ENCODE measurements around the gene FNDC3B. TPM values are rescaled to one million over a fixed set of nuclear protein-coding genes. Genes with fewer than 3 reads are reported as not detected.

FNDC3B gene
- total RNA-seq, 1 donor from 2014 or later, result 54.9 TPM

- Histone ChIP-seq H3K9me3 (no peaks in the 10 kb centered on the region), H3K4me3 (no peak overlapping the region), H3K36me3 (peaks cover 13 to 38% of the 10 kb centered on the region in 2 donors), H3K27ac (no peak overlapping the region), H3K27me3 (no peaks in the 10 kb centered on the region), H3K4me1 (peaks cover 0 to 5% of the 10 kb centered on the region in 2 donors)
- no peak for TF ChIP-seq CTCF (IDR thresholded peaks at IDR 0.05)
- no peak for DNase-seq (ENCODE audit: low spot score in 2 of 2)
- intact Hi-C loops (cut with DNase I), result no loop called here
Observed at GRCh38 chr3:172296975-172297332, 257.6 kb downstream of the FNDC3B start.

- no peak overlapping the region for H3K4me3 ChIP-seq
- peaks cover 13 to 38% of the 10 kb centered on the region in 2 donors for H3K36me3 ChIP-seq
- intact Hi-C loops (cut with DNase I), result no loop called here
- H3K4me1 ChIP-seq, result peaks cover 0 to 6% of the 10 kb centered on the region in 2 donors
- TF ChIP-seq CTCF (IDR thresholded peaks at IDR 0.05), result no peak
- no peaks in the 10 kb centered on the region for H3K27me3 ChIP-seq
- H3K9me3 ChIP-seq, result no peaks in the 10 kb centered on the region
- no peak for DNase-seq (ENCODE audit: low spot score in 2 of 2)
- H3K27ac ChIP-seq, result no peak overlapping the region
Observed at GRCh38 chr3:172298247-172298646, 258.9 kb downstream of the FNDC3B start.

GRCh38 chr3:172300187-172300586 is 260.8 kb downstream of the FNDC3B start:
- no peak for DNase-seq (ENCODE audit: low spot score in 2 of 2)
- TF ChIP-seq CTCF (IDR thresholded peaks at IDR 0.05), result no peak
- Histone ChIP-seq H3K4me3 (no peak overlapping the region), H3K4me1 (peaks cover 0 to 9% of the 10 kb centered on the region in 2 donors), H3K36me3 (peaks cover 13 to 29% of the 10 kb centered on the region in 2 donors), H3K27me3 (no peaks in the 10 kb centered on the region), H3K9me3 (no peaks in the 10 kb centered on the region), H3K27ac (no peak overlapping the region)
- intact Hi-C loops (cut with DNase I), result no loop called here

GRCh38 chr3:172300862-172301261 is 261.5 kb downstream of the FNDC3B start:
- TF ChIP-seq CTCF (IDR thresholded peaks at IDR 0.05), result no peak
- intact Hi-C loops (cut with DNase I), result no loop called here
- Histone ChIP-seq H3K27ac (no peak overlapping the region), H3K36me3 (peaks cover 13 to 23% of the 10 kb centered on the region in 2 donors), H3K4me1 (peaks cover 0 to 9% of the 10 kb centered on the region in 2 donors), H3K4me3 (no peak overlapping the region), H3K9me3 (no peaks in the 10 kb centered on the region), H3K27me3 (no peaks in the 10 kb centered on the region)
- no peak for DNase-seq (ENCODE audit: low spot score in 2 of 2)

- Histone ChIP-seq H3K4me3 (no peak overlapping the region), H3K27me3 (no peaks in the 10 kb centered on the region), H3K27ac (peak overlapping the region in 1 of 2 donors; percentile 42), H3K36me3 (peaks cover 9 to 15% of the 10 kb centered on the region in 2 donors), H3K9me3 (no peaks in the 10 kb centered on the region), H3K4me1 (peaks cover 0 to 10% of the 10 kb centered on the region in 2 donors)
- TF ChIP-seq CTCF (IDR thresholded peaks at IDR 0.05), result no peak
- no peak for DNase-seq (ENCODE audit: low spot score in 2 of 2)
- intact Hi-C loops (cut with DNase I), result no loop called here
Observed at GRCh38 chr3:172302203-172302602, 262.8 kb downstream of the FNDC3B start.

GRCh38 chr3:172303181-172303580 is 263.8 kb downstream of the FNDC3B start:
- no peak for DNase-seq (ENCODE audit: low spot score in 2 of 2)

More at GRCh38 chr3:172303181-172303580, 263.8 kb downstream of the FNDC3B start:
- no peaks in the 10 kb centered on the region for H3K27me3 ChIP-seq
- no peaks in the 10 kb centered on the region for H3K9me3 ChIP-seq
- peaks cover 0 to 13% of the 10 kb centered on the region in 2 donors for H3K4me1 ChIP-seq
- H3K36me3 ChIP-seq, result peaks cover 12 to 24% of the 10 kb centered on the region in 2 donors
- intact Hi-C loops (cut with DNase I), result no loop called here
- TF ChIP-seq CTCF (IDR thresholded peaks at IDR 0.05), result no peak
- no peak overlapping the region for H3K4me3 ChIP-seq
- H3K27ac ChIP-seq, result no peak overlapping the region

All from ascending aorta (tissue), 2 donors.